WERI-Rb-1 (cell line): ENCODE measurements around the gene YIPF3.
"Not testable (repeated sequence)": the region's sequence is repeated elsewhere in the genome, so short reads cannot be mapped to it uniquely, and the experiment has no call there.

Experiments
- DNase-seq: peaks from one replicate; pipeline ENCODE4 v3.0.0-alpha.2; 2020
- H3K27ac ChIP-seq: fragments of 250-450 bp; sonication (Bioruptor Pico); 2 replicates; pipeline ENCODE4 v1.5.1; 2020; ENCODE audit warnings: mild to moderate bottlenecking, moderate library complexity
- H3K27me3 ChIP-seq: fragments of 250-450 bp; sonication (Bioruptor Pico); 2 replicates; pipeline ENCODE4 v1.5.1; 2021; ENCODE audit warnings: mild to moderate bottlenecking, low read depth, moderate library complexity; ENCODE audit not compliant: insufficient read depth, severe bottlenecking
- H3K36me3 ChIP-seq: fragments of 250-450 bp; sonication (Bioruptor Pico); 2 replicates; pipeline ENCODE4 v1.5.1; 2020; ENCODE audit warnings: mild to moderate bottlenecking, moderate library complexity
- H3K4me3 ChIP-seq: 2 replicates; pipeline ENCODE4 v1.5.1; 2011; ENCODE audit warnings: low read depth, mild to moderate bottlenecking, control low read depth, low read length
- H3K9me3 ChIP-seq: fragments of 250-450 bp; sonication (Bioruptor Pico); 2 replicates; pipeline ENCODE4 v1.5.1; 2021; ENCODE audit warnings: mild to moderate bottlenecking, moderate library complexity; ENCODE audit not compliant: severe bottlenecking
- TF ChIP-seq, protein P1 (sequence below): IDR thresholded peaks from 2 replicates; pipeline ENCODE4 v1.5.1; 2011; ENCODE audit warnings: low read depth, mild to moderate bottlenecking, control low read depth, inconsistent platforms, low read length

The YIPF3 gene

DNA sequence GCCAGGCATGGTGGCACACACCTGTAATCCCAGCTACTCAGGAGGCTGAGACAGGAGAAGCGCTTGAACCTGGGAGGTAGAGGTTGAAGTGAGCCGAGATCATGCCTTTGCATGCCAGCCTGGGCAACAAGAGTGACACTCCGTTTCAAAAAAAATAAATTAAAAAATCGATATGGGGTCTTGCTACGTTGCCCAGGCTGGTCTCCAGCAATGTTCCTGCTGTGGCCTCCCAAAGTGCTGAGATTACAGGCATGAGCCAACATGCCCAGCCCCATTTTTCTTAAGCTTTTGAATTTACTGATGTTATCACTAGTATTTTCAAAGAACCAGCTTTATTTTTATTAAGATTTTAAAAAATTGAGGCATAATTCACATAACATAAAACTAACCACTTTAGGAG lies 23.8 kb upstream of the YIPF3 start:
- no peak for DNase-seq
- no peak overlapping the region for H3K4me3 ChIP-seq
- no peaks in the 10 kb centered on the region for H3K27me3 ChIP-seq
- no peaks in the 10 kb centered on the region for H3K9me3 ChIP-seq
- TF ChIP-seq, protein P1, sequence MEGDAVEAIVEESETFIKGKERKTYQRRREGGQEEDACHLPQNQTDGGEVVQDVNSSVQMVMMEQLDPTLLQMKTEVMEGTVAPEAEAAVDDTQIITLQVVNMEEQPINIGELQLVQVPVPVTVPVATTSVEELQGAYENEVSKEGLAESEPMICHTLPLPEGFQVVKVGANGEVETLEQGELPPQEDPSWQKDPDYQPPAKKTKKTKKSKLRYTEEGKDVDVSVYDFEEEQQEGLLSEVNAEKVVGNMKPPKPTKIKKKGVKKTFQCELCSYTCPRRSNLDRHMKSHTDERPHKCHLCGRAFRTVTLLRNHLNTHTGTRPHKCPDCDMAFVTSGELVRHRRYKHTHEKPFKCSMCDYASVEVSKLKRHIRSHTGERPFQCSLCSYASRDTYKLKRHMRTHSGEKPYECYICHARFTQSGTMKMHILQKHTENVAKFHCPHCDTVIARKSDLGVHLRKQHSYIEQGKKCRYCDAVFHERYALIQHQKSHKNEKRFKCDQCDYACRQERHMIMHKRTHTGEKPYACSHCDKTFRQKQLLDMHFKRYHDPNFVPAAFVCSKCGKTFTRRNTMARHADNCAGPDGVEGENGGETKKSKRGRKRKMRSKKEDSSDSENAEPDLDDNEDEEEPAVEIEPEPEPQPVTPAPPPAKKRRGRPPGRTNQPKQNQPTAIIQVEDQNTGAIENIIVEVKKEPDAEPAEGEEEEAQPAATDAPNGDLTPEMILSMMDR, result no peak
- no peak overlapping the region for H3K27ac ChIP-seq
- H3K36me3 ChIP-seq, result peaks cover 94% of the 10 kb centered on the region

DNA sequence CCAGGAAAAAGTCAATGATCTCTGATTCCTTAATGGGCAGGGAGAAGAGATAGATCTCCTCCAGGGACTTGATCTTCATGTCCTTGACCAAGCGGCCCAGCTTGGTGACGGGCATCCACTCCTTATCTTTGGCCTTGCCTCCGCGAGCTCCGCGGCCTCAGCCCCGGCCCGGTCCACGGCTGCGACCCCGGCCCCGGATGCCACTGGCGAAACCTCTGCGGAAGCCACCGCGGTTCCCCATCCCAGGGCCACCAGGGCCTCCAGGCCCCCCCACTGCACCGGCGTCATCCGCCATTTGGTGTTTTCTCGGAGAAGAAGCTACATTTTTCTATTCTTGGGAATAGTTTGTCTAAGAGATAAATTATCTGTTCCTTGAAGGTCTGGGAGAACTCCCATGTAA lies 22.7 kb upstream of the YIPF3 start:
- not testable (repeated sequence) for H3K4me3 ChIP-seq
- H3K36me3 ChIP-seq, result peaks cover 94% of the 10 kb centered on the region

DNA sequence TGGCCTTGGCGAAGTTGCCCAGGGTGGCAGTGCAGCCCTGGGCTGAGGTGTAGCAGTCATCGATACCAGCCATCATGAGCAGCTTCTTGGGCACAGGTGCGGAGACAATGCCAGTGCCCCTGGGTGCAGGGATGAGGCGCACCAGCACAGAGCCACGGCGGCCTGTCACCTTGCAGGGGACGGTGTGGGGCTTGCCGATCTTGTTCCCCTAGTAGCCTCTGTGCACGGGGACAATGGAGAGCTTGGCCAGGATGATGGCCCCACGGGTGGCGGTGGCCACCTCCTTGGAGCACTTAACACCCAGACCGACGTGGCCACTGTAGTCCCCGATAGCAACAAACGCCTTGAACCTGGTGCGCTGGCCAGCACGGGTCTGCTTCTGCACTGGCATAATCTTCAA lies 22.3 kb upstream of the YIPF3 start:
- H3K27me3 ChIP-seq, DNase-seq: not testable (repeated sequence)
- H3K36me3 ChIP-seq, result peaks cover 94% of the 10 kb centered on the region

More for the DNA sequence above, 22.7 kb upstream of the YIPF3 start:
- DNase-seq, H3K27ac ChIP-seq, H3K9me3 ChIP-seq, H3K27me3 ChIP-seq: not testable (repeated sequence)

DNA sequence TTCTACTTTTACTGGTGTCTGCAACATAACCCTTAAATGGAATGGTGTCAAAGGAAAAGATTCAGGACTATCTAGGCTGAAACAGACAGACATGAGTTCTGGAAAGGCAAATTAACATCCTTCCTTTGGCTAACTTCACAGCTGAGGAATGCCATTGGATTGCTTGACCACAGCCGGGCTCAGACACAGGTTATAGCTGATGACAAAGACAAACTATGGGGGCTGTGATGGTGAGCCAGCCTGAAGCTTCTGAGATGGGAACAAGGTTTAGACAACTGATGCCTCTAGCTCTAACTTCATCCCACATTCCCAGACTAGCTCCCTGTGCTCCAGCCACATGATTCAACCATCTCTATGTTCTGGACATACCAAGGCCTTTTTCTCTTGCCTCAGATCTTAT lies 15.5 kb upstream of the YIPF3 start:
- TF ChIP-seq, protein P1, result no peak
- Histone ChIP-seq H3K4me3 (no peak overlapping the region), H3K9me3 (no peaks in the 10 kb centered on the region), H3K36me3 (peaks cover 96% of the 10 kb centered on the region), H3K27ac (no peak overlapping the region), H3K27me3 (no peaks in the 10 kb centered on the region)
- no peak for DNase-seq

More for the DNA sequence above, 22.3 kb upstream of the YIPF3 start:
- not testable (repeated sequence) for H3K9me3 ChIP-seq, H3K27ac ChIP-seq, H3K4me3 ChIP-seq

DNA sequence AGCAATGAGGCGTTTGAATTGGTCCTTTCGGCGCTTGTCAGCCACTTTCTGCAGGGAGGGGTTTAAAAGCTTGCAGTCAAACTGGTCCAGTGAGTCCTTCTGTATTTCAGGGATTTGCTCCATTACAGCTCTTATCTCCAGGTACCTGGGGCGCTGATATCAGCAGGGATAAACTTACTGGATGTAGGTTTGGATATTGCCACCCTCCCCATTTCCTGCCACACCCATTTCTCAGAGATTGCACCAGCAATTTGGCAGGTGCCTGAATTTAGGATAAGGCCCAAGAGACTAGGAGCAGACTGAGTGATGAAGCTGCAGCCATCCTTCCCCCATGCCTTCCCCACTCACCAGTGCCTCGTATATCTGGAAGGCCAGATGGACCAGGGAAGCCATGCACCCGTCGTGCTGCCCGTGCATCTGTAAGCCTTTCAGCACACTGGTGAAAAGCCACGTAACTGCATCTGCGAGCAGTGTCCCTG lies 7.8 kb upstream of the YIPF3 start:
- no peak overlapping the region for H3K4me3 ChIP-seq
- H3K27me3 ChIP-seq, result no peaks in the 10 kb centered on the region

DNA sequence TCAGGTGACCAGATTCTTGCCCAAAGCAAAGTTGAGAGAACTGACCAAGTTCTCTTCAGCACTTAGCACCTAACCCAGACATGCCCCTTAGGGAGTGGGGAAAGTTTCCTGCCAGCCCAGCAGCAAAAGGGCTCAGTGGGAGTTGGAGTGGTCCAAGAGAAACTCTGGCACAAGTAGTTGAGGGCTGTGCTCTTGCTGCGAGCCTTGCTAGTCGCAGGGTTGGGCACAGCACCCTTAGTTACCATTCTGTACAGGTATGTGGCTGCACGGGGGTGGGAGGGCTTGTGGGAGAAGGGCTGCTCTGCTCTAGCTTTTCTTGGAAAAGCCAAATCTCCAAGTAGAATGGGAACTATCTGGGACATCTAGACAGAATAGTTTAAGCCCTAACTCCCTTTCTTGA lies 6.6 kb upstream of the YIPF3 start:
- TF ChIP-seq, protein P1, result no peak
- no peak overlapping the region for H3K27ac ChIP-seq
- peaks cover 100% of the 10 kb centered on the region for H3K36me3 ChIP-seq
- H3K4me3 ChIP-seq, result no peak overlapping the region
- no peaks in the 10 kb centered on the region for H3K9me3 ChIP-seq
- H3K27me3 ChIP-seq, result no peaks in the 10 kb centered on the region
- DNase-seq, result no peak

More for the DNA sequence above, 7.8 kb upstream of the YIPF3 start:
- TF ChIP-seq, protein P1, result no peak
- Histone ChIP-seq H3K9me3 (no peaks in the 10 kb centered on the region), H3K36me3 (peaks cover 99% of the 10 kb centered on the region), H3K27ac (no peak overlapping the region)
- DNase-seq, result no peak

DNA sequence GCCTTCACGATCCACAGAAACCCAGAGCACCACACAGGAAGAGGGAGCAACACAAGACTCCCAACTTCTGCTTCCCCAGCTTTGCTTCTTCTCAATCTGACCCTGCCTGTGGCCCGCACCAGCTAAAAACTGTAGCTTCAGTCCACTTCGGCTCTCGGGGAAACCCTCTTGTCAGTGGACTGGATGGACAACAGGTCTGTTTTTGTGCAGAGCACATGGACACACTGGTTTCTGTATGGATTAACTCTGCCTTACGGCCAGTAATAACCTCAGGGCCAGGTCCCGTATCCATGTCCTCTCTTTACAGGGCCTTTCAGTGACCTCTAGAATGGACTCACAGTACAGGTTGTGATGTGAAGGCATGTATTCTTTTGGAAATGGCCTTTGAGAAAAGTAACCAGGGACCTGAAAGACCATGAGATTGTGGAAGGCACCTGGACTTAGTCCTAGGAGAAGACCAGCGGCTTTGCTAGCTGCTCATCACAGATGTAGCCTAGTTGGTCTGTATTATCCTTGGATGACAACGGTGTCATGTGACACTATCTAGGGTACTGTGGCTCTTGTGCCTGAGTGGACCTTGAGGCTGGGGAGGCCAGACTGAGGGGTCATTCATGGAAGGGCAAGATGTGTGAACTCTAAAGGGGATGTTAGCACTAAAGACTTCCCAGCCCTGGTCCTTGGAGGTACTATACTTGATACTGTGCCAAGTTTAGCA lies 6.0 kb upstream of the YIPF3 start:
- H3K27me3 ChIP-seq, result no peaks in the 10 kb centered on the region
- H3K4me3 ChIP-seq, result no peak overlapping the region
- TF ChIP-seq, protein P1, result no peak
- H3K27ac ChIP-seq, result no peak overlapping the region
- H3K36me3 ChIP-seq, result peaks cover 97% of the 10 kb centered on the region
- H3K9me3 ChIP-seq, result no peaks in the 10 kb centered on the region
- DNase-seq, result no peak
